Suprapubic skin (tissue), 4 donors: ENCODE data around the gene SLC25A15. TPM values are rescaled to one million over a fixed set of nuclear protein-coding genes. Genes with fewer than 3 reads are reported as not detected.

Experiments used
- DNase-seq, 2 donors: peaks; one replicate each; pipeline ENCODE4 v3.0.0-alpha.2; 2019; ENCODE audit warnings: low spot score in 2 of 2
- H3K27ac ChIP-seq: fragments of 200-600 bp; sonication (generic); one replicate; pipeline ENCODE4 v1.5.1; 2019
- H3K27me3 ChIP-seq: fragments of 200-600 bp; sonication (generic); one replicate; pipeline ENCODE4 v1.5.1; 2019
- H3K36me3 ChIP-seq: fragments of 200-600 bp; sonication (generic); one replicate; pipeline ENCODE4 v1.5.1; 2019
- H3K4me1 ChIP-seq: fragments of 200-600 bp; sonication (generic); one replicate; pipeline ENCODE4 v1.5.1; 2019
- H3K4me3 ChIP-seq: fragments of 200-600 bp; sonication (generic); one replicate; pipeline ENCODE4 v1.5.1; 2019; ENCODE audit warnings: mild to moderate bottlenecking
- H3K9me3 ChIP-seq: fragments of 200-600 bp; sonication (generic); one replicate; pipeline ENCODE4 v1.5.1; 2019
- CTCF ChIP-seq, 2 donors: fragments of 200-600 bp in 1 of 2; fragments of 450-650 bp in 1 of 2; sonication (generic) in 1 of 2; IDR thresholded peaks; one replicate each; pipeline ENCODE4 v1.5.1; 2016 to 2019; ENCODE audit warnings: antibody characterized with exemption in 2 of 2, mild to moderate bottlenecking in 1 of 2, moderate library complexity in 1 of 2
- EP300 ChIP-seq: sonication (generic); formaldehyde crosslinking; IDR thresholded peaks from one replicate; pipeline ENCODE4 v1.6.1; 2017; ENCODE audit warnings: antibody characterized with exemption
- POLR2A ChIP-seq, 2 donors: fragments of 450-650 bp; IDR thresholded peaks; one replicate each; pipeline ENCODE4 v1.6.1; 2017; ENCODE audit warnings: antibody characterized with exemption in 2 of 2, mild to moderate bottlenecking in 2 of 2, moderate library complexity in 2 of 2
- POLR2AphosphoS5 ChIP-seq, 3 donors: sonication (generic); formaldehyde crosslinking; IDR thresholded peaks; one replicate each; pipeline ENCODE4 v1.6.1; 2017; ENCODE audit warnings: antibody characterized with exemption in 3 of 3
- WGBS: methylation state at CpG from one replicate; pipeline ENCODE4 v1.1.5; 2018; 5-methylcytosine and 5-hydroxymethylcytosine counted together
- total RNA-seq, 4 donors: library from RNA; depleted of rRNA; stranded (reverse); fragments of >200 nt; gene quantifications; one replicate each; pipeline ENCODE4 v1.1.0, GENCODE V29; 2016

Gene SLC25A15
- total RNA-seq, result 10 to 100 TPM in 1 of 4 donors, 1 to 10 TPM in 3; 4.2 to 12.1 (median 6.6) TPM

DNA sequence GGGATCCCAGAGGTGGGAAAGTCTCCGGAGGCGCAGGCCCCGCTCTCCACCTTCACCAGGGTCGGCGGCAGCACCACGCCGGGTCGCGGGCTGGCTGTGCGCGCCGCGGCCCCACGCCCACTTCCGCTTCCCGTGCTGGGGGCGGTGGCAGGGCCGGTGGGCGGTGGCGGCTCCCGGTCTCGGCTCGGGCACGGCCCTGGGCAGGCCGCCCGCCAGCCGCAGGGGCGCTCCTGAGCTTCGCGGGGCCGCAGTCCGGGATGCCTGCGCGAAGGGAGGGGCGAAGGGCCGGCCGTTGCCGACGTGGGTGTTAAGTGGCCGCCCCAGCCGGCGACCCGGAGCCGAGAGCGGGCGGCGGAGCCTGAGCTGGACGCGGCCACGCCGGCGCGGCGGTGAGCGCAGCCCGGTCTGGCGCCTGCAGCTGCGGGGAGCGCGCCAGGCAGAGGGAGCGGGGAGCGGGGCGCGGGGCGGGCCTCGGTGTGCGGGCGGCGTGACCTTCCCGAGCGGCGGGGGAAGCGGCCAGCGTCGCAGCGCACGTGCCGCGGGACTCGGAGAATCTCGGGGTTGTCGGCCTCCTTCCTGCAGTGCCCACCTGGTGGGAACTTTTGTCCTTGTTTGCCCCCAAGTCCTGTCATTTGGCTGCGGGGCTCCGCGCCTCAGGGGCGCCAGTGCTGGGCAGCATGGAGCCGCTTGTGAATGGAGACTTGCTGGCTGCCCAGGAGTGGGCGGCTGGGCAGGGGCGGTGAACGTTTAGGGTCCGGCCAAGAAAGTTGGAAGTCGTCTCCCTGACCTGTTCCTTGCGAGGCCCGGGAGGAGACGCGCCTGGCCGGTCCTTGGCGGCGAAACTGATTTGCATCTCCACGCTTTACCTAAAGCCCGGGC is at the start of gene SLC25A15:
SLC25A15 (plus strand) TSS at position 337 of the 879 bp plus-strand sequence. CDS start 3,616 bp downstream, outside the sequence.
- Histone ChIP-seq H3K4me3 (peak within 1 kb of the TSS; percentile 73), H3K4me1 (peaks cover 15% of the 10 kb centered on the region), H3K36me3 (peaks cover 1% of the 10 kb centered on the region), H3K27me3 (no peaks in the 10 kb centered on the region), H3K9me3 (no peaks in the 10 kb centered on the region), H3K27ac (peak within 1 kb of the TSS; percentile 85)
- TF ChIP-seq POLR2A (IDR thresholded peaks at IDR 0.05) (peak in 1 of 2 donors; percentile 20), POLR2AphosphoS5 (IDR thresholded peaks at IDR 0.05) (no peak), CTCF (IDR thresholded peaks at IDR 0.05) (peak in 1 of 2 donors; percentile 13)
- WGBS, result 3% methylated on average over 14 of the region's 101 CpGs
- DNase-seq, result peak; percentile 83 to 84

DNA sequence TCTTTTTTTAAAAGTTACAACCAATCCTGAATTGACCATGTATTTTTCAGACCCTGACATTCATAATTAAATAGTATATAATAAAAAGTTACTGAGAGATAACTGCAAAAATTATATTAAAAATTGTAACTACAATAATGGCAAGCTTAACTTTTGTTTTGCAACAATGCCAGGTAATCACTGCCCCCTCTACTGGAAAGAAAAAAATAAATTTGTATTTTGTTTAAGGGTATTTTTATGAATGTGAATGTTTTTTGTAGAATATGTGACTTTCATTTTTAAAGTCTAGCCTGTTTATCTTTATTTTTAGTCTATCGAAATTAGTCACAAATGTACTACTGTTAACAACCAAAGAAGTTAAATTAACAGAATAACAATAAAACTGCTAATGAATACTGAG is 40.1 kb upstream of the SLC25A15 start:
- Histone ChIP-seq H3K27ac (no peak overlapping the region), H3K4me1 (no peaks in the 10 kb centered on the region), H3K4me3 (no peak overlapping the region), H3K9me3 (no peaks in the 10 kb centered on the region), H3K36me3 (peaks cover 37% of the 10 kb centered on the region), H3K27me3 (no peaks in the 10 kb centered on the region)
- no peak for DNase-seq
- TF ChIP-seq CTCF (IDR thresholded peaks at IDR 0.05), result no peak
- no peak for TF ChIP-seq EP300
- no peak for TF ChIP-seq POLR2A (IDR thresholded peaks at IDR 0.05)
- no peak for TF ChIP-seq POLR2AphosphoS5 (IDR thresholded peaks at IDR 0.05)
- WGBS, result 91% methylated on average over 1 of the region's 1 CpG

DNA sequence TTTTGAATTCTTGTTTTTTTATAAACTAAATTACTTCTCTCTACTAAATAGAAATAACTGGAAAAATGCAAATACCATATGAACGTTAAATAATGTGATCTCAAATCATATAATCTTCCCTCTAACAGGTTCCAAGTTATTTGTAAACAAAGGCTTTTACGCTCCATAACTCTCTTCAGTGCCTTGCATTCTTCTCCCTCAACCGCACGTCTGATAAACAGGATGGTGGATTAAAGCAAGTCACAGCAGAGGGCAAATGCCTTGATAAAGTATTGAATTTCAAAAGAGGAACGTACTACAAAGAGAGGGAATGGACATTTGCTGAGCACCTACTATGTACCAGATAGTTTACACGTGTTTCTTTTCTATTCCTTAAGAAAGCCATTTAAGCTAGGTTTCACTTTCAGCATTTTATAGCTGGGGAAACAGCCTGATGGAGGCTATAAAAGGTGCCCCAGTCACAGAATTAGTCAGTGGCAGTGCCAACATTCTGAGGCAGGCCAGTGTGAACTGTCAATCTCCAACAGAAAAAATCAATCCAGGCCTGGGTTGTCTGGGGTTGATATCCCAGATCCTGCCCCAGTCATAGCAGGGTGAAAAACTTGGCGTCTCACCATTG is 34.2 kb upstream of the SLC25A15 start:
- no peak for DNase-seq
- TF ChIP-seq CTCF (IDR thresholded peaks at IDR 0.05) (no peak), POLR2AphosphoS5 (IDR thresholded peaks at IDR 0.05) (no peak)
- WGBS, result 89% methylated on average over 7 of the region's 7 CpGs
- Histone ChIP-seq H3K27ac (no peak overlapping the region), H3K27me3 (no peaks in the 10 kb centered on the region), H3K4me1 (no peaks in the 10 kb centered on the region), H3K9me3 (no peaks in the 10 kb centered on the region), H3K4me3 (no peak overlapping the region), H3K36me3 (peaks cover 71% of the 10 kb centered on the region)

DNA sequence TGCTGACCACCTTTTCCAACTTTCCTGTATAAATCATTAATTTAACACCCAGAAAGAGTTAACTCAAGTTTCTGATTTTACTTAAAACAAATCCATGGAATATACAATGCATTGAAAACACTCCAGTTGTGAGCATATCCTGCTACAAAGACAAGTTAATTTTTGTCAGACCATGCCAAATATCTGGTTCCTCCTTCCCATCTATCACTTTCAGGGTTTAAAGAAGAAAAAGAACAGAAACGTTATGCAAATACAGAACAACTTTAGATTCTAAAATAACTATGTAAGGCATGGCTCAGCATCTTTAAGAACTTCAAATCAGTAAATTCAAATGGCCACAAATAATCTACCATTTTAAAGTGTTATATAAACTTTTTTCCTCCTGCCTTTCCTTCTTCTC is 33.4 kb upstream of the SLC25A15 start:
- no peak overlapping the region for H3K4me3 ChIP-seq
- no peaks in the 10 kb centered on the region for H3K9me3 ChIP-seq
- no peaks in the 10 kb centered on the region for H3K27me3 ChIP-seq
- peaks cover 73% of the 10 kb centered on the region for H3K36me3 ChIP-seq
- 65% methylated on average over 1 of the region's 1 CpG for WGBS
- H3K4me1 ChIP-seq, result no peaks in the 10 kb centered on the region
- TF ChIP-seq POLR2AphosphoS5 (IDR thresholded peaks at IDR 0.05) (no peak), POLR2A (IDR thresholded peaks at IDR 0.05) (no peak), EP300 (no peak), CTCF (IDR thresholded peaks at IDR 0.05) (no peak)
- no peak overlapping the region for H3K27ac ChIP-seq
- no peak for DNase-seq

- DNase-seq, result no peak
- Histone ChIP-seq H3K4me1 (no peaks in the 10 kb centered on the region), H3K27ac (no peak overlapping the region), H3K27me3 (no peaks in the 10 kb centered on the region), H3K9me3 (no peaks in the 10 kb centered on the region), H3K36me3 (peaks cover 53% of the 10 kb centered on the region), H3K4me3 (no peak overlapping the region)
- 94% methylated on average over 4 of the region's 4 CpGs for WGBS
- TF ChIP-seq EP300 (no peak), POLR2A (IDR thresholded peaks at IDR 0.05) (no peak), CTCF (IDR thresholded peaks at IDR 0.05) (no peak), POLR2AphosphoS5 (IDR thresholded peaks at IDR 0.05) (no peak)
Measured at GRCh38 chr13:40758811-40759210, 30.6 kb upstream of the SLC25A15 start.
